ENCODE measurements around the gene TCEA2.

DNA sequence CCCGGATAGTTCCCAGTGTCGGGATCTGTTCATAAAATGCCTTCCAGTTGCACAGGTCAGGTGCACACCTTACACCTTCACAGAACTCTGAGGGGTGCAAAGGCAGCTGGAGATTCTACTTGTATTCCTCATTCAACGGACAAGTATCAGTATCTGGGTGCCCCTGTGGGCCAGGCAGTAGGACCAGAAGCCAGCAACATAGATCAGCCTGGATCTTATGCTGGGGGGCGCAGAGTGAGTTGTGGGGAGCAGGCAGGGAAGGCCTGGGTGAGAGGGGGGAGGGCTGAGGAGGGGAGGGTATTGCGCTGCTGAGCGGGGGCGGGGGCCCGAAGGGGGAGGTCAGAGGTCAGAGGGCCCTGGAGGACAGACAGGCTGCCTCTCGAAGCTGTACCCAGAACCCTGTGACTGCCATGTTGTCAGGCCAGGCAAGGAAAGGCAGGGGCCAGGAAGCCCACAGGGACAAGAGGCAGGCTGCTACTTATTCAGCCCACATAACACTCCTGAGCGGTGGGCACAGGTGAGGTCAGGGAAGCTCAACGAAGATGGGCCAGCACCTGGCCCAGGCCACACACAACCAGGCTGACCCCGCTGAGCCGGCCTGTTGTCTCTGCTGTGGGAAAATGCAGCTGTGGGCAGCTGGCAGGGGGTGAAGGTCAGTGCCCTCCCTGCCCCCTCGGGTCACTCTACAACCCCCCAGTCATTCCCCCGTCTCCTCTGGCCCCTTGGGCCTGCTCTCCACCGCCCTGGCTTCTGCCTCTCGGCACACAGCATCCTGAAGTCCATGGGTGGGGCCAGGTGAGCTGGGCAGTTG lies 18.0 kb downstream of the TCEA2 start:
- TF ChIP-seq CTCF (IDR thresholded peaks at IDR 0.05) (no peak), POLR2A (IDR thresholded peaks at IDR 0.05) (no peak)
